NT2/D1 (cell line): ENCODE measurements around the gene GNG13.
A peak's percentile ranks its signal among the peaks of the same experiment; 100 is the strongest.
"Not testable (repeated sequence)": the region's sequence is repeated elsewhere in the genome, so short reads cannot be mapped to it uniquely, and the experiment has no call there.

Experiments used
- DNase-seq: peaks from one replicate; pipeline ENCODE4 v3.0.0-alpha.2; 2011; ENCODE audit warnings: low read depth, low spot score
- H3K27me3 ChIP-seq: 2 replicates; pipeline ENCODE4 v1.6.0; 2011; ENCODE audit warnings: mild to moderate bottlenecking; ENCODE audit not compliant: insufficient read length, insufficient read depth
- H3K36me3 ChIP-seq: 2 replicates; pipeline ENCODE4 v1.6.1; 2011; ENCODE audit warnings: mild to moderate bottlenecking, low read length, mixed read lengths; ENCODE audit not compliant: insufficient read depth, insufficient read length
- H3K4me1 ChIP-seq: 2 replicates; pipeline ENCODE4 v1.5.1; 2011; ENCODE audit not compliant: insufficient read depth, insufficient read length
- H3K4me3 ChIP-seq: 2 replicates; pipeline ENCODE4 v1.5.1; 2011; ENCODE audit warnings: low read depth; ENCODE audit not compliant: insufficient read length
- H3K9ac ChIP-seq: 2 replicates; pipeline ENCODE4 v1.6.0; 2011; ENCODE audit warnings: low read depth; ENCODE audit not compliant: insufficient read length
- H3K9me3 ChIP-seq: 2 replicates; pipeline ENCODE4 v1.5.1; 2011; ENCODE audit warnings: mild to moderate bottlenecking, low read length; ENCODE audit not compliant: insufficient read depth
- SUZ12 ChIP-seq: IDR thresholded peaks from 2 replicates; pipeline ENCODE4 v1.6.1; 2011; ENCODE audit not compliant: insufficient read length, insufficient read depth; ENCODE audit errors: extremely low read depth
- YY1 ChIP-seq: IDR thresholded peaks from 2 replicates; pipeline ENCODE4 v1.6.1; 2011; ENCODE audit not compliant: insufficient read length, insufficient read depth
- ZNF274 ChIP-seq: IDR thresholded peaks from 2 replicates; pipeline ENCODE4 v1.6.1; 2011; ENCODE audit warnings: mild to moderate bottlenecking, low read depth, low read length

GNG13 gene

DNA sequence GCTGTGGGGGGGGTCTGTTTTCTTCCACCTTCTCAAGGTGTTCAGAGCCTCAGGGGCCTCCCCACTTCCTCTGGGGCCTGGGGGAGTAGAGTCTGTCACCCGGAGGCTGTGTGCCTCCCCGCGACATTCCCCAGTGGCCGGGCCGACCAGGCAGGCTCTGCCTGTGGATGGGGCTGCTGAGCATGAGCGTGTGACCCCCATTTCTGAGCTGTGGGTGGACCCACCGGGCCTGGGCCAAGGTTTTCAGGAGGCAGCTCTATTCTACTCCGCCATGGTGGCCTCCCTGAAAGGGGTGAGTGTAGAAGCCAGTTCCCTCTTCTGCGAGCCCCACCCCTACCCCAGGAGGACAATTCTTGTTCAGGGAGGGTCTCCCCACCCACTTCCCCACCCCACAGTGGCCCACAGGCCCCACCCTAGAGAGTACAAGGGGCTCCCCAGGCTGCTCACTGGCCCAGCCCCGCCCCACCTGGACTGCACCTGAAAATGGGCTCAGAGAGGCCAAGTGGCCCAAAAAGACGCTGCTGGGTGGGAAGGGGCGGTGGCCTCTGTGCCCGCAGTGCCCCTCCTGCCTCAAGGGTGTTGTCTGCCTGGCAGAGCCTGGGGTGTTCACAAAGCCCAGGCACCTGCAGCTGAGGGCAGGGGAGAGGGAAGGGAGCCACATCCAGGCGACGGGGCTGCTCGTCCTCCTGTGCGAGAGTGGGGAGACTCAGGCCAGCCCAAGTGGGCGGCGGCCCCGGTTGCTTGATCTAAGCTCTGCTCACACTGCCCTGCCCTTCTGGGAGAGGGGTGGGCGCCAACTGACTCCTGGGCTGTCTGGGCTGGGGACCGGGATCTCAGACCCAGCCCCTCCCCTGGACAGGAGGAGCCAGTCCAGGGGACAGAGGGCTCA is 38.7 kb downstream of the GNG13 start:
- Histone ChIP-seq H3K9me3 (no peaks in the 10 kb centered on the region), H3K4me3 (no peak overlapping the region), H3K27me3 (no peaks in the 10 kb centered on the region), H3K9ac (no peak overlapping the region), H3K4me1 (peaks cover 25% of the 10 kb centered on the region), H3K36me3 (no peaks in the 10 kb centered on the region)
- TF ChIP-seq SUZ12 (no peak), YY1 (no peak), ZNF274 (no peak)
- no peak for DNase-seq

DNA sequence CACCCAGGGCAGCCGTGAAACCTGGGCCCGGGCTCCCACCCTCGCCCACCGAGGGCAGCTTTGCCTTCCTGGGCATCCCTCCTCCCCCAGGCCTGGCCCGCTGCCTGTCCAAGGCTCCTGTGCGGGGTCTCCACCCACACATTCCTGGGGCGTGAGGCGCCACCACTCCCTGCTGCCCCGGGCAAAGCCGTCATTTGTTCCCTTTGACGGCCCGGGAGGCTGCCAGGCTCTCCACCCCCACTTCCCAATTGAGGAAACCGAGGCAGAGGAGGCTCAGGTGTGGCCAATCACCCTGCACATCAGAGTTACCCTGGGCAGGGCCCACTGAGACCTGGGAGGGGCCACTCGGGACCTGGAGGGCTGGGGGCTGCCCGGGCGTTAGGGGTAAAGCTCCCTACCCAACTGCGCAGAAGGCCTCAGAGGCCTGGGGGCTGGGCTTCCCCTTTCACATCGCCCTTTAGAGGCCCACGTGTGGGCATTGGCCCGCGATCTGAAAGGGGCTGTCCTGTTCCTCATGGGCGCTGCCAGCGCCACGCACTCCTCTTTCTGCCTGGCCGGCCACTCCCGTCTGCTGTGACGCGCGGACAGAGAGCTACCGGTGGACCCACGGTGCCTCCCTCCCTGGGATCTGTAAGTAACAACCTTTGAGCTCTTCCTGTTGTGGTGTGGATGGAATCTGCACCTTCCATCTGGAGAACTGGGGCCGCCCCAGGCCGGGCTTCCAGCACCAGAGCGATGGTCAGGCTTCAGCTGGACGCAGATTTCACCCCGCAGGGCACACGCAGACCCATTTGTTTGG is 39.8 kb downstream of the GNG13 start, which contains the start of gene MSLN:
Gene MSLN (plus strand): TSS at position 190 of the 799 bp plus-strand sequence. CDS start 1,947 bp downstream, outside the sequence.
- Histone ChIP-seq H3K4me3 (no peak within 1 kb of the TSS), H3K9me3 (no peaks in the 10 kb centered on the region), H3K9ac (peak within 1 kb of the TSS; percentile 45), H3K4me1 (peaks cover 23% of the 10 kb centered on the region), H3K27me3 (no peaks in the 10 kb centered on the region), H3K36me3 (no peaks in the 10 kb centered on the region)
- DNase-seq: no peak
- TF ChIP-seq YY1 (no peak), SUZ12 (no peak), ZNF274 (no peak)

DNA sequence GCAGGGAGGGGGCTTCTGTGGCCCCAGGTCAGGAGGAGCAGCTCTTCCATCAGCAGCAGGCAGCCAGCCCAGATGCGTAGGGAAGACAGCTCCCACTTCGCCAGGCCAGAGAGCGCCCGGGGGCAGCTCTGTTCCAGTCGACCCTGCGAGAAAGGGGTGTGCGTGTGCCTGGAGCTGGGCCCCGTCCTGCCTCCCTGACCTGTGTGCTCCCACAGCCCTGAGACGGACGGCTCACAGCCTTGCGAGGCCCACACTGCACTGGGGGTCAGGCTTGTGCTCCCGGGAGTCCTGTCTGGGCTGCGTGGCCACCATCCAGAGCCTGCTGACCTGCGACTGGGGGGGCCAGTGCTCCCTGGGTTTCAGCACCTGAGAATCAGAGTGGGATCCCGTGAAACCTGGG is 40.5 kb downstream of the GNG13 start:
- Histone ChIP-seq H3K27me3 (no peaks in the 10 kb centered on the region), H3K4me3 (no peak overlapping the region), H3K9me3 (no peaks in the 10 kb centered on the region), H3K36me3 (no peaks in the 10 kb centered on the region), H3K9ac (peak overlapping the region; percentile 45), H3K4me1 (peaks cover 23% of the 10 kb centered on the region)
- TF ChIP-seq YY1: no peak
- no peak for TF ChIP-seq ZNF274
- TF ChIP-seq SUZ12: no peak
- DNase-seq: no peak

DNA sequence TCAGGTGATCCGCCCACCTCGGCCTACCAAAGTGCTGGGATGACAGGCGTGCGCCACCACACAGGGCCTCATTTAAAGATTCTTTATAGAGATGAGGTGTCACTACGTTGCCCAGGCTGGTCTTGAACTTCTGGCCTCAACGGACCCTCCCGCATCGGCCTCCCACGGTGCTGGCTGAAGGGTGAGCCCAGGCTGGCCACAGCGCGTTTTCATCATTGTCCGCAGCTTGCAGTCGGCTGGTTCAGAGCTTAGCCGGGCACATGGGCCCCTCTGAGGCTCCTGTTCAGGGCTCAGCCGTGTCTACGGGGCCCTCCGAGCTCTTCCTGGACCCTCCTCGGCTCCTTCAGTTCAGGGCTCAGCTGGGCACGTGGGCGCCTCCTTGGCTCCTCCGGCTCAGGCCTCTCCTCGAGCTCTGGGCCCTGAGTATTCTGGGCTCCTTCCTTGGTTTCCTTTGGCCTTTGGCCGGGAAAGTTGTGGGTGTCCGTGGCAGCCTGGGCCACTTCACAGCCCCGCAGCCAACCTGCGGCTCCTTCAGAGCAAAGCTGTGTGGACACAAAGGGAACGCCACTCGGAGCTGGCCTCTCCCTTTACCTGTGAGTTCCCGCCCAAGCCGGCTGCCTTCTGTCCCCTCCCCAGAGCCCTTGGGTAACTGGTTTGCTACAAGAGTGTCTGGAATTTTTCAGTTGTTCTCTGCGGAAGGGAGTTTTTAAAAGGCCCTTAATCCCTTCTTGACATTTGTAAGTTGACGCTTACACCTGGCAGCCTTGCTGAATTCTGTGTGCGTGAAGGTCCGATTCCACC is 41.2 kb downstream of the GNG13 start:
- no peaks in the 10 kb centered on the region for H3K27me3 ChIP-seq
- TF ChIP-seq YY1: no peak

DNA sequence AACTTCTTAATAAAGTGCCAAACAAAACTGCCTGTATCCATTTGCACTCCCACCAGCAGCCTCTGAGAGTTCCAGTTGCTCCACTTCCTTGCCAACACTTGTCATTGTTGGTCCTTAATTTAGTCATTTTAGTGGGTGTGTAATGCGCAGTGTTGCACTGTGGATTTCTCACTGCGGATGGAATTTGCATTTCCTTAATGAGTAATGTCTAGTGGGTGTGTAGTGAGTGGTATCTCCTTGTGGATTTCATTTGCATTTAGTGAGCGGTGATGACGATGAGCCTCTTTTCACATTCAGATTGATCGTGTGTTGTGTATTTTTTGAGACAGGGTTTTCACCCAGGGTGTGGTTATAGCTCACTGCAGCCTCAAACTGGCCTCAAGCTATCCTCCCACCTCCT is 44.1 kb downstream of the GNG13 start:
- TF ChIP-seq YY1: no peak
- Histone ChIP-seq H3K36me3 (no peaks in the 10 kb centered on the region), H3K9me3 (no peaks in the 10 kb centered on the region), H3K27me3 (no peaks in the 10 kb centered on the region), H3K4me3 (no peak overlapping the region), H3K4me1 (peaks cover 13% of the 10 kb centered on the region), H3K9ac (no peak overlapping the region)
- DNase-seq: no peak

More for the DNA sequence above, 41.2 kb downstream of the GNG13 start:
- no peak for DNase-seq
- H3K4me1 ChIP-seq: peaks cover 23% of the 10 kb centered on the region
- H3K9me3 ChIP-seq: no peaks in the 10 kb centered on the region
- no peak overlapping the region for H3K4me3 ChIP-seq
- no peak overlapping the region for H3K9ac ChIP-seq
- no peaks in the 10 kb centered on the region for H3K36me3 ChIP-seq

DNA sequence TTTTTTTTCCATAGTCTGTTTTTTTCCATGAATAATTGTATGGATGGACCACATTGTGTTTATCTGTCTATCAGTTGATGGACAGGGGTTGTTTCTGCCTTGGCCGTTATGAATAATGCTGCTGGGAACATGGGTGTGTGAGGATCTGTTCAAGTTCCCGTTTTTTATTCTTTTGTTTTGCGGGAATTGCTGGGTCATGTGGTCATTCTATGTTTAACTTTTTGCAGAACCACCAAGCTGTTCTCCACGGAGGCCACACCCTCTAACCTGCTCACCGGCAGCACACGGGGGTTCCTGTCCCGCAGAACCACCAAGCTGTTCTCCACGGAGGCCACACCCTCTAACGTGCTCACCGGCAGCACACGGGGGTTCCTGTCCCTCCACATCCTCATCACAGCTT is 45.9 kb downstream of the GNG13 start:
- no peak for TF ChIP-seq ZNF274
- TF ChIP-seq SUZ12: no peak
- TF ChIP-seq YY1: no peak
- H3K4me3 ChIP-seq: no peak overlapping the region
- DNase-seq: no peak
- H3K4me1 ChIP-seq: peaks cover 12% of the 10 kb centered on the region
- H3K9ac ChIP-seq: no peak overlapping the region
- no peaks in the 10 kb centered on the region for H3K36me3 ChIP-seq
- no peaks in the 10 kb centered on the region for H3K9me3 ChIP-seq
- H3K27me3 ChIP-seq: peaks cover 5% of the 10 kb centered on the region

DNA sequence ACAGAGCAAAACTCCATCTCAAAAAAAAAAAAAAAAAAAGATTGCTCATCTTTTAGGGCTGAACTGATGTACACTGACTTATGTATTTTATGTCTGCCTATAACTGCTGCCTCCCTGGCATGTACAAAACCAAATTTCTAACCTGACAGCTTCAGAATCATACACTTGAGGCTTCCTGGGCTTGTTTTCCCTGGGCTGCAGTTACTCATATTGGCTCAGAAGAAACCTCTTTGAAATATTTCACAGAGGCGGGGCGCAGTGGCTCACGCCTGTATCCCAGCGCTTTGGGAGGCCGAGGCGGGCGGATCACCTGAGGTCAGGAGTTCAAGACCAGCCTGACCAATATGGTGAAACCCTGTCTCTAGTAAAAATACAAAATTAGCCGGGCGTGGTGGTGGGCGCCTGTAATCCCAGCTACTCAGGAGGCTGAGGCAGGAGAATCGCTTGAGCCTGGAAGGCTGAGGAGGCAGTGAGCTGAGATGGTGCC is 46.4 kb downstream of the GNG13 start:
- H3K9ac ChIP-seq, H3K36me3 ChIP-seq, H3K4me3 ChIP-seq, H3K9me3 ChIP-seq, DNase-seq, H3K27me3 ChIP-seq: not testable (repeated sequence)
- peaks cover 12% of the 10 kb centered on the region for H3K4me1 ChIP-seq
